Measurements from ENCODE around the gene KLHL4. TPM values are rescaled to one million over a fixed set of nuclear protein-coding genes. Genes with fewer than 3 reads are reported as not detected.

Gene KLHL4
- polyA plus RNA-seq, 1 donor (not counting 4 experiments of a cell fraction or from before 2014, with no cell fraction given), result 3.7 TPM

GRCh38 chrX:87706134-87706533 lies 188.5 kb downstream of the KLHL4 start:
- TF ChIP-seq EZH2 (IDR thresholded peaks at IDR 0.05; ENCODE audit: low read length), result no peak
- TF ChIP-seq, protein P1, sequence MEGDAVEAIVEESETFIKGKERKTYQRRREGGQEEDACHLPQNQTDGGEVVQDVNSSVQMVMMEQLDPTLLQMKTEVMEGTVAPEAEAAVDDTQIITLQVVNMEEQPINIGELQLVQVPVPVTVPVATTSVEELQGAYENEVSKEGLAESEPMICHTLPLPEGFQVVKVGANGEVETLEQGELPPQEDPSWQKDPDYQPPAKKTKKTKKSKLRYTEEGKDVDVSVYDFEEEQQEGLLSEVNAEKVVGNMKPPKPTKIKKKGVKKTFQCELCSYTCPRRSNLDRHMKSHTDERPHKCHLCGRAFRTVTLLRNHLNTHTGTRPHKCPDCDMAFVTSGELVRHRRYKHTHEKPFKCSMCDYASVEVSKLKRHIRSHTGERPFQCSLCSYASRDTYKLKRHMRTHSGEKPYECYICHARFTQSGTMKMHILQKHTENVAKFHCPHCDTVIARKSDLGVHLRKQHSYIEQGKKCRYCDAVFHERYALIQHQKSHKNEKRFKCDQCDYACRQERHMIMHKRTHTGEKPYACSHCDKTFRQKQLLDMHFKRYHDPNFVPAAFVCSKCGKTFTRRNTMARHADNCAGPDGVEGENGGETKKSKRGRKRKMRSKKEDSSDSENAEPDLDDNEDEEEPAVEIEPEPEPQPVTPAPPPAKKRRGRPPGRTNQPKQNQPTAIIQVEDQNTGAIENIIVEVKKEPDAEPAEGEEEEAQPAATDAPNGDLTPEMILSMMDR (optimal IDR thresholded peaks at IDR 0.05 in 1 of 3, IDR thresholded peaks at IDR 0.05 in 1 of 3, conservative IDR thresholded peaks at IDR 0.05 in 1 of 3; ENCODE audit: extremely low read depth in 1 of 3, insufficient read depth in 2 of 3, low read length in 3 of 3), result no peak
- no peak overlapping the region for H3K27ac ChIP-seq (ENCODE audit: control insufficient read depth, insufficient read depth, low read length)

DNA sequence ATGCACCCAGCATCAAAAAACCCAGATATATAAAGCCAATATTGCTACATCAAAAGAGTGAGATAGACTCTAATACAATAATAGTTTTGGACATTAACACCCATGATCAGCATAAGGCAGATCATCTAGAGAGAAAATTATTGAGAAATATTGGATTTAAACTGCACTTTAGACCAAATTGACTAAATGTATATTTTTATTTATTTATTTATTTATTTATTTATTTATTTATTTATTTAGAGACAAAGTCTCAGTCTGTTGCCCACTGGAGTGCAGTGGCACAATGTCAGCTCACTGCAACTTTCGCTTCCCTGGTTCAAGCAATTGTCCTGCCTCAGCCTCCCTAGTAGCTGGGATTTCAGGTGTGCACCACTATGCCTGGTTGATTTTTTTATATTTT lies 193.0 kb downstream of the KLHL4 start:
- TF ChIP-seq EZH2 (IDR thresholded peaks at IDR 0.05; ENCODE audit: low read length), result no peak
- TF ChIP-seq, protein P1 (optimal IDR thresholded peaks at IDR 0.05 in 1 of 3, IDR thresholded peaks at IDR 0.05 in 1 of 3, conservative IDR thresholded peaks at IDR 0.05 in 1 of 3; ENCODE audit: extremely low read depth in 1 of 3, insufficient read depth in 2 of 3, low read length in 3 of 3), result no peak
- Histone ChIP-seq H2AFZ (ENCODE audit: control insufficient read depth, low read length) (no peak overlapping the region), H3K9ac (ENCODE audit: control insufficient read depth, extremely low read depth, insufficient read depth, low read length) (no peak overlapping the region), H3K36me3 (ENCODE audit: control insufficient read depth in 2 of 2, extremely low read depth in 1 of 2, insufficient read depth in 2 of 2, low read length in 2 of 2) (no peaks in the 10 kb centered on the region), H3K9me3 (ENCODE audit: control insufficient read depth, low read depth, low read length) (no peaks in the 10 kb centered on the region), H3K9me1 (ENCODE audit: control insufficient read depth, extremely low read depth, insufficient read depth, low read length) (no peaks in the 10 kb centered on the region), H3K79me2 (ENCODE audit: control insufficient read depth, insufficient read depth, low read length) (no peaks in the 10 kb centered on the region), H4K20me1 (ENCODE audit: control insufficient read depth, extremely low read depth, insufficient read depth, low read length) (no peaks in the 10 kb centered on the region), H3K27me3 (ENCODE audit: control insufficient read depth, extremely low read depth, insufficient read depth, low read length) (no peaks in the 10 kb centered on the region), H3K4me2 (ENCODE audit: control insufficient read depth, extremely low read depth, insufficient read depth, low read depth, low read length) (no peak overlapping the region), H3K4me3 (ENCODE audit: control insufficient read depth in 2 of 3, extremely low read depth in 1 of 3, insufficient read depth in 2 of 3, low read depth in 1 of 3, low read length in 3 of 3) (no peak overlapping the region), H3K4me1 (ENCODE audit: control insufficient read depth, extremely low read depth, insufficient read depth, low read length) (no peaks in the 10 kb centered on the region), H3K27ac (ENCODE audit: control insufficient read depth, insufficient read depth, low read length) (no peak overlapping the region)
- dilution Hi-C loops (cut with MboI; ENCODE audit: extremely low pct_ligation_motif_present, low sequenced_read_pairs), result no loop called here
- FAIRE-seq (no peak), DNase-seq (ENCODE audit: low read depth, low spot score) (no peak)

More at GRCh38 chrX:87706134-87706533, 188.5 kb downstream of the KLHL4 start:
- Histone ChIP-seq H3K36me3 (ENCODE audit: control insufficient read depth in 2 of 2, extremely low read depth in 1 of 2, insufficient read depth in 2 of 2, low read length in 2 of 2) (no peaks in the 10 kb centered on the region), H3K4me3 (ENCODE audit: control insufficient read depth in 2 of 3, extremely low read depth in 1 of 3, insufficient read depth in 2 of 3, low read depth in 1 of 3, low read length in 3 of 3) (no peak overlapping the region), H3K9me3 (ENCODE audit: control insufficient read depth, low read depth, low read length) (no peaks in the 10 kb centered on the region), H3K79me2 (ENCODE audit: control insufficient read depth, insufficient read depth, low read length) (no peaks in the 10 kb centered on the region), H2AFZ (ENCODE audit: control insufficient read depth, low read length) (no peak overlapping the region), H3K4me2 (ENCODE audit: control insufficient read depth, extremely low read depth, insufficient read depth, low read depth, low read length) (no peak overlapping the region), H3K27me3 (ENCODE audit: control insufficient read depth, extremely low read depth, insufficient read depth, low read length) (no peaks in the 10 kb centered on the region), H3K9me1 (ENCODE audit: control insufficient read depth, extremely low read depth, insufficient read depth, low read length) (no peaks in the 10 kb centered on the region), H3K9ac (ENCODE audit: control insufficient read depth, extremely low read depth, insufficient read depth, low read length) (no peak overlapping the region), H4K20me1 (ENCODE audit: control insufficient read depth, extremely low read depth, insufficient read depth, low read length) (no peaks in the 10 kb centered on the region), H3K4me1 (ENCODE audit: control insufficient read depth, extremely low read depth, insufficient read depth, low read length) (no peaks in the 10 kb centered on the region)
- DNase-seq (ENCODE audit: low read depth, low spot score) (no peak), FAIRE-seq (no peak)
- dilution Hi-C loops (cut with MboI; ENCODE audit: extremely low pct_ligation_motif_present, low sequenced_read_pairs), result no loop called here

Data from keratinocyte (primary cell).